CD4-positive, alpha-beta memory T cell (primary cell): ENCODE data around the gene SHISA3. TPM values are rescaled to one million over a fixed set of nuclear protein-coding genes. Genes with fewer than 3 reads are reported as not detected.

Experiments
- CTCF ChIA-PET: fragments of 350-600 bp; sonication (Branson Sonifier 250); formaldehyde crosslinking; loops from one replicate; lab custom pipeline; 2021; ENCODE audit warnings: inconsistent platforms; ENCODE audit not compliant: partially characterized antibody; lab: Charles Lee
- POLR2A ChIA-PET: fragments of 350-600 bp; sonication (Branson Sonifier 250); formaldehyde crosslinking; loops from one replicate; lab custom pipeline; 2021; ENCODE audit not compliant: partially characterized antibody; lab: Charles Lee
- DNase-seq, 5 donors: peaks; one replicate each; pipeline versions ENCODE4 v3.0.0 to v3.0.0-alpha.2; 2020 to 2022; ENCODE audit warnings: mixed read lengths in 1 of 5
- H3K27ac ChIP-seq: one replicate; pipeline ENCODE4 v1.7.0; 2013; ENCODE audit warnings: low read depth, low read length
- H3K27me3 ChIP-seq: 2 replicates; pipeline ENCODE4 v1.7.0; 2013; ENCODE audit warnings: mild to moderate bottlenecking, low read length, moderate library complexity; ENCODE audit not compliant: insufficient read depth
- H3K36me3 ChIP-seq: 2 replicates; pipeline ENCODE4 v1.7.0; 2013; ENCODE audit warnings: mild to moderate bottlenecking, low read length, moderate library complexity; ENCODE audit not compliant: insufficient read depth
- H3K4me1 ChIP-seq: 2 replicates; pipeline ENCODE4 v1.7.0; 2013; ENCODE audit warnings: mild to moderate bottlenecking, low read length, moderate library complexity; ENCODE audit not compliant: insufficient read depth
- H3K4me3 ChIP-seq, 2 donors: one replicate each; pipeline ENCODE4 v1.7.0; 2013; ENCODE audit warnings: low read length in 2 of 2, mild to moderate bottlenecking in 1 of 2
- H3K9me3 ChIP-seq, 2 donors: one replicate each; pipeline ENCODE4 v1.7.0; 2013; ENCODE audit warnings: low read length in 2 of 2, control low read depth in 1 of 2; ENCODE audit not compliant: control insufficient read depth in 1 of 2
- H3K27ac Mint-ChIP-seq, 7 donors: one replicate each; pipeline ENCODE4 v1.8.0; 2020 to 2021; ENCODE audit warnings: mixed read lengths in 7 of 7, mild to moderate bottlenecking in 6 of 7, inconsistent platforms in 3 of 7, moderate library complexity in 3 of 7
- H3K27me3 Mint-ChIP-seq, 2 donors: one replicate each; pipeline ENCODE4 v1.8.0; 2020 to 2021; ENCODE audit warnings: mixed read lengths in 2 of 2
- H3K36me3 Mint-ChIP-seq, 2 donors: one replicate each; pipeline ENCODE4 v1.8.0; 2020 to 2021; ENCODE audit warnings: mixed read lengths in 2 of 2, inconsistent platforms in 1 of 2, mild to moderate bottlenecking in 1 of 2
- H3K4me1 Mint-ChIP-seq, 4 donors: one replicate each; pipeline ENCODE4 v1.8.0; 2020 to 2021; ENCODE audit warnings: mixed read lengths in 4 of 4, mild to moderate bottlenecking in 1 of 4
- H3K4me3 Mint-ChIP-seq, 8 donors: one replicate each; pipeline ENCODE4 v1.8.0; 2020 to 2021; ENCODE audit warnings: mixed read lengths in 8 of 8, mild to moderate bottlenecking in 7 of 8, moderate library complexity in 6 of 8, inconsistent platforms in 3 of 8
- H3K9me3 Mint-ChIP-seq, 8 donors: one replicate each; pipeline ENCODE4 v1.8.0; 2020 to 2021; ENCODE audit warnings: mixed read lengths in 8 of 8, mild to moderate bottlenecking in 5 of 8, inconsistent platforms in 3 of 8, moderate library complexity in 1 of 8
- intact Hi-C: fragments of 100-400 bp; cut with micrococcal nuclease; formaldehyde crosslinking; loops from one replicate; pipeline ENCODE4 v1.15.1; 2023
- polyA plus RNA-seq, 2 donors: library from polyadenylated mRNA; unstranded; fragments of 300-500 nt; fragmentation: Illumina TruSeq; gene quantifications; one replicate each; pipeline ENCODE4 v1.2.3, GENCODE V29; 2021
- total RNA-seq, 2 experiments: library from RNA; stranded (reverse); gene quantifications; one replicate each; pipeline ENCODE4 v1.2.3, GENCODE V29; 2021

SHISA3 gene
- total and polyA plus RNA-seq, 4 experiments from 2014 or later, result 0.09 TPM; not detected in 3

DNA sequence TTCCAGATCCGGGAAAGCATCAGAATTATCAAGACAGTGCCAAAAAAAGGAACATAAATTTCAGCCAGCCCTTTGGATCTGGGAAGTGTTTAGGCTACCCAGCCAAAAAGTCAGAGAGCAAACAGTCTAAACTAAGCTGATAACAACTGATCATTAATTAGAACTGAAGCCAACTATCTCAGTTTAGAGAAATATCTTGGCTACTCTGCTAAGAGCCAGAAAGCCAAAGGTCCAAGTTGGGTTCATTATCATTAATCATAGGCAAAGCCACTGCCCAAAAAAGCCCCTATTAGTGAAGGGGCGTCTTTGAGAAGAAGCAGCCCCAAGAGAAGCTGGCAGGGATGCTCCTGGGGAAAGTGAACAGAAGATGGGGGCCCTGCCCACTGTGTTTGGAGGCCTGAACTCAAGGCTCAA, 37.0 kb upstream of the SHISA3 start:
- Mint-ChIP-seq H3K4me1 (peaks cover 0 to 2% (median 0%) of the 10 kb centered on the region in 4 donors), H3K9me3 (peaks cover 0 to 4% (median 0%) of the 10 kb centered on the region in 8 donors), H3K4me3 (no peak overlapping the region), H3K27me3 (peaks cover 11 to 15% of the 10 kb centered on the region in 2 donors), H3K36me3 (no peaks in the 10 kb centered on the region), H3K27ac (no peak overlapping the region)
- ChIA-PET CTCF (interaction anchor here (2.8 kb wide), 1 partner anchor 11 kb away, joined by 6 read pairs; no protein-coding TSS in a partner anchor), POLR2A (no interaction called here)
- Histone ChIP-seq H3K4me1 (no peaks in the 10 kb centered on the region), H3K36me3 (no peaks in the 10 kb centered on the region), H3K27ac (no peak overlapping the region), H3K4me3 (no peak overlapping the region), H3K9me3 (no peaks in the 10 kb centered on the region), H3K27me3 (peaks cover 8% of the 10 kb centered on the region)
- intact Hi-C loops, result no loop called here
- DNase-seq, result no peak

DNA sequence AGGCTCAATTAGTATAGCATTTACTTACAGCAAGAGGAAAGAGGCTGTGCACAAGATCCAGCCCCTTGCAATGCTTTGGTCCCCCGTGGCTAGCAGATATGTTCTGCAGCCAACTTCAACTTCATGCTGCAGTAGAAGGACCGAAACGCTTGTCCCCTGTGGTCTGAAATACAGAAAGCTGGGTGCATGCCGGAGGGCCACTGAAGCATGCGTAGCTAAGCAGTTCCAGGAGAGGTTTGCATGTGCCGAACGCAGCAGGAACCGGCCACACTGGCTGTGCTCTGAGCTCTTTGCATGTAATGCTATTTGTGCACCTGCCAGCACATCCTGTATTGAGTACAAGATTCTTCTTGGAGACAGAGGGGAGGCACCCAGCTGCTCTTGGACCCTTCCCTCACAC, 35.8 kb upstream of the SHISA3 start:
- CTCF ChIA-PET, result no interaction called here
- H3K4me3 Mint-ChIP-seq, result no peak overlapping the region
- no peaks in the 10 kb centered on the region for H3K9me3 ChIP-seq

DNA sequence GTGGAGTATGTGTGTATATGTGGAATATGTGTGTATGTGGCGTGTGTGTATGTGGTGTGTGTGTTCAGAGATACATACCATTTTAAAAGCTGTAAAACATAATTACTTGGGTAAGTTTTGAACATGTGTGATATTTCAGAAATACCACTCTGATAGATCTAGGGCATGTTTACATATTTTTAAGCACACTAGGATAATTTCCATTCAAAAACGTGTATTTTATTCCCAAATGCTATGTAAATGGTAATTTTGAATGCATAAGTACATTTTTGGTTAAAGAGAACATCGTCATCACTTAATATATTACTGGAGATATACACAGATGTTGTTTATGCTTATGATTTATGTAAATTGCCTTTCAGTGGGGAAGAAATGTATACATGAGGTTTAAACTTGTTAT, 34.7 kb upstream of the SHISA3 start:
- peaks cover 0 to 3% (median 0%) of the 10 kb centered on the region in 8 donors for H3K9me3 Mint-ChIP-seq
- no peak for DNase-seq

More for the DNA sequence above, 35.8 kb upstream of the SHISA3 start:
- Histone ChIP-seq H3K27me3 (peaks cover 5% of the 10 kb centered on the region), H3K36me3 (no peaks in the 10 kb centered on the region), H3K4me1 (no peaks in the 10 kb centered on the region), H3K27ac (no peak overlapping the region), H3K4me3 (no peak overlapping the region)
- Mint-ChIP-seq H3K9me3 (peaks cover 0 to 3% (median 0%) of the 10 kb centered on the region in 8 donors), H3K36me3 (no peaks in the 10 kb centered on the region), H3K27me3 (peaks cover 8 to 9% of the 10 kb centered on the region in 2 donors), H3K4me1 (peaks cover 0 to 2% (median 0%) of the 10 kb centered on the region in 4 donors), H3K27ac (no peak overlapping the region)
- intact Hi-C loops, result no loop called here
- no peak for DNase-seq
- POLR2A ChIA-PET, result no interaction called here

DNA sequence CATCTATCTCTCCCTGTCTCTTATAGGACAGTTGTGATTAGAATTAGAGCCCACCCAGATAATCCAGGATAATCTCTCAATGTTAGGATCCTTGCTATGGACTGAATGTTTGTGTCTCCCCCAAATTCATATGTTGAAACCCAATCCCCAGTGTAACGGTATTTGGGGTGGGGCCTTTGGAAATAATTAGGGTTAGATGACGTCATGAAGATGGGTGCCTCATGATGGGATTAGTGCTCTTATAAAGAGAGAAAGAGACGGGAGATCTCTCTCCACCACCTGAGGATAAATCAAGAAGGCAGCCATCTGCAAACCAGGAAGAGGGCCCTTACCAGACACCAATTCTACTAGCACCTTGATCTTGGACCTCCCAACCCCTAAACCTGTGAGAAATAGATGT, 33.7 kb upstream of the SHISA3 start:
- H3K4me3 Mint-ChIP-seq, result no peak overlapping the region
- Histone ChIP-seq H3K36me3 (no peaks in the 10 kb centered on the region), H3K4me3 (no peak overlapping the region), H3K27ac (no peak overlapping the region), H3K9me3 (no peaks in the 10 kb centered on the region), H3K27me3 (no peaks in the 10 kb centered on the region), H3K4me1 (no peaks in the 10 kb centered on the region)
- no peaks in the 10 kb centered on the region for H3K36me3 Mint-ChIP-seq
- no peak for DNase-seq
- H3K9me3 Mint-ChIP-seq, result peaks cover 0 to 3% (median 0%) of the 10 kb centered on the region in 8 donors
- H3K27me3 Mint-ChIP-seq, result peaks cover 6 to 9% of the 10 kb centered on the region in 2 donors
- H3K27ac Mint-ChIP-seq, result no peak overlapping the region
- POLR2A ChIA-PET, result no interaction called here
- CTCF ChIA-PET, result no interaction called here
- intact Hi-C loops, result no loop called here
- no peaks in the 10 kb centered on the region for H3K4me1 Mint-ChIP-seq

More for the DNA sequence above, 34.7 kb upstream of the SHISA3 start:
- no peaks in the 10 kb centered on the region for H3K27me3 ChIP-seq
- no peak overlapping the region for H3K4me3 ChIP-seq
- no peaks in the 10 kb centered on the region for H3K36me3 ChIP-seq
- intact Hi-C loops, result no loop called here
- no peak overlapping the region for H3K27ac ChIP-seq
- ChIA-PET CTCF (no interaction called here), POLR2A (no interaction called here)
- Mint-ChIP-seq H3K4me3 (no peak overlapping the region), H3K27ac (no peak overlapping the region), H3K27me3 (peaks cover 3 to 6% of the 10 kb centered on the region in 2 donors), H3K4me1 (no peaks in the 10 kb centered on the region), H3K36me3 (no peaks in the 10 kb centered on the region)
- H3K9me3 ChIP-seq, result no peaks in the 10 kb centered on the region
- H3K4me1 ChIP-seq, result no peaks in the 10 kb centered on the region

DNA sequence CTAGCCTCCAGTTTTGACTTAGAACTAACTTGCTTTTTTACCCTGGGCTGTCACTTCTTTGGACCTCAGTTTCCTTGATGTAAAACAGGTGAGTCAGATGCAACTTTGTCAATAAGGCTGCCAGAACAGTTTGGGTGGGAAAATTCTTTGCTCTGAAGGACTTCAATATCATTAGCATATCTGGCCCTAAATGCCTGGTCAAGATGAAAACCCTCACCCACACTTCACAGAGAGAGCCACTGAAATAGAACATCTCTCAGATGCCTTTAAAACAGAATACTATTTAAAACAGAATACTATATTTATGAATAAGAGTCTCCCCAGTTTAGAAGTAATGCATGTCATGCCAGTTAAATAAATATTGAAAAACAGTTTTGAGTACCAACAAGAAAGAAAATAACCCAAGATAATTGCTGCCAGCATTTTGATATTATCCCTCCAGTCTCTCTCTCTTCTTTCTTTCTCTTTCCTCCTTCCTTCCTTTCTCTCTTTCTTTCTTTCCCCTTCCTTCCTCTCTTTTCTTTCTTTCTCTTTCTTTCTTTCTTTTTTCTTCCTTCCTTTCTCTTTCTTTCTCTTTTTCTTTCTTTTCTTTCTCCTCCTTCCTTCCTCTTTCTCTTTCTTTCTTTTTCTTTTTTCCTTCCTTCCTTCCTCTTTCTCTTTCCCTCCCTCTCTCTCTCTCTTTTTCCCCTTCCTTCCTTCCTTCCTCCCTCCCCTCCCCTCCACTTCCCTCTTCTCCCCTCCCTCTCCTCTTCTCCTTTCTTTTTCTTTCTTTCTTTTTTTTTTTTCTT, 32.8 kb upstream of the SHISA3 start:
- intact Hi-C loops, result no loop called here
- Mint-ChIP-seq H3K9me3 (peaks cover 0 to 3% (median 0%) of the 10 kb centered on the region in 8 donors), H3K4me1 (no peaks in the 10 kb centered on the region), H3K27ac (no peak overlapping the region), H3K4me3 (no peak overlapping the region), H3K36me3 (no peaks in the 10 kb centered on the region), H3K27me3 (peaks cover 6 to 9% of the 10 kb centered on the region in 2 donors)
- H3K4me1 ChIP-seq, result no peaks in the 10 kb centered on the region
- H3K4me3 ChIP-seq, result no peak overlapping the region
- no peak for DNase-seq
- ChIA-PET POLR2A (no interaction called here), CTCF (no interaction called here)
- no peaks in the 10 kb centered on the region for H3K9me3 ChIP-seq
- H3K27ac ChIP-seq, result no peak overlapping the region
- H3K27me3 ChIP-seq, result no peaks in the 10 kb centered on the region
- H3K36me3 ChIP-seq, result no peaks in the 10 kb centered on the region

DNA sequence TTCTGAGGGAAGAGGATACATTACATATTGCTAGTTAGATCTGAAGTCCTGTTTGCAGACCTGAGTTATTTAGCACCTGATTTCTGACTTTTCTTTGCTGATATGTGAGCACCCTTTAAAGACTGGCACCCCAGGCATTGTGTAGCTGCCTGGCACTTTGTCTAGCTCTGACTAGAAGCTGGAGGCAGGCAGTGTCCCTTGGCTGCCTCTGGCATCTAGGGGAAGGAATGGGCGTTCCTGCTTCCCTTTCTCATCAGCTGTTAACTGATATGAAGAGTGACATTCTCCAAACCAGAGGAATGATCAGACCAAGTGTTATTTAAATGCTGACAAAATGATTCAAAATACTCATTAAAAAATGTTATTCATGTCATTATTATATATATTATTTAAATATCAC, 30.3 kb upstream of the SHISA3 start:
- no peak overlapping the region for H3K27ac Mint-ChIP-seq
- intact Hi-C loops, result no loop called here
- H3K4me3 Mint-ChIP-seq, result no peak overlapping the region
- no peaks in the 10 kb centered on the region for H3K36me3 Mint-ChIP-seq
- DNase-seq, result no peak
- Histone ChIP-seq H3K36me3 (no peaks in the 10 kb centered on the region), H3K27me3 (no peaks in the 10 kb centered on the region), H3K4me3 (no peak overlapping the region), H3K4me1 (no peaks in the 10 kb centered on the region), H3K9me3 (no peaks in the 10 kb centered on the region), H3K27ac (no peak overlapping the region)
- peaks cover 6 to 9% of the 10 kb centered on the region in 2 donors for H3K27me3 Mint-ChIP-seq
- ChIA-PET CTCF (no interaction called here), POLR2A (no interaction called here)
- peaks cover 0 to 3% (median 0%) of the 10 kb centered on the region in 8 donors for H3K9me3 Mint-ChIP-seq
- no peaks in the 10 kb centered on the region for H3K4me1 Mint-ChIP-seq

DNA sequence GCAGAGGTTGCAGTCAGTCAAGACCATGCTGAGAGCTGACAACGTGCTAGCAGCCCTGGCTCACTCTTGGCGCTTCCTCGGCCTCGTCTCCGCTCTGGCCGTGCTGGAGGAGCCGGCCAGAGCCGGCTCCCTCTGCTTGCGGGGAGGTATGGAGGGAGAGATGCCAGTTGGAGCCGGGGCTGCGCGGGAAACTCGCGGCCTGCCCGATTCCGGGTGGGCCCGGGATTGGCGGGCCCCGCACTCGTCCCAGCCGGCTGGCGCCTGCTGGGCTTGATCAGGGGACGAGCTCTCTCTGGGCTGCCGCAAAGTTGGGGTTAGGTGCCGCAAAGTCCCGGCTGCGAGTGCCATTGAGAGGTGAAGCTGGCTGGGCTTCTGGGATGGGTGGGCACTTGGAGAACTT, 27.8 kb upstream of the SHISA3 start:
- Mint-ChIP-seq H3K4me1 (no peaks in the 10 kb centered on the region), H3K27me3 (peaks cover 3 to 7% of the 10 kb centered on the region in 2 donors)
- CTCF ChIA-PET, result interaction anchor here (5.3 kb wide), 1 partner anchor 149 kb away, joined by 33 read pairs; no protein-coding TSS in a partner anchor

More for the DNA sequence above, 27.8 kb upstream of the SHISA3 start:
- no peaks in the 10 kb centered on the region for H3K4me1 ChIP-seq
- intact Hi-C loops, result no loop called here
- no peak overlapping the region for H3K4me3 ChIP-seq
- H3K36me3 ChIP-seq, result no peaks in the 10 kb centered on the region
- H3K27ac ChIP-seq, result no peak overlapping the region
- H3K9me3 ChIP-seq, result no peaks in the 10 kb centered on the region
- H3K9me3 Mint-ChIP-seq, result peaks cover 0 to 4% (median 0%) of the 10 kb centered on the region in 8 donors
- H3K4me3 Mint-ChIP-seq, result no peak overlapping the region
- POLR2A ChIA-PET, result no interaction called here
- H3K27me3 ChIP-seq, result no peaks in the 10 kb centered on the region
- DNase-seq, result no peak
- H3K36me3 Mint-ChIP-seq, result no peaks in the 10 kb centered on the region
- H3K27ac Mint-ChIP-seq, result no peak overlapping the region
